ENCODE results near the gene TMCC3.
"Not testable (repeated sequence)": the region's sequence is repeated elsewhere in the genome, so short reads cannot be mapped to it uniquely, and the experiment has no call there.

TMCC3 gene

DNA sequence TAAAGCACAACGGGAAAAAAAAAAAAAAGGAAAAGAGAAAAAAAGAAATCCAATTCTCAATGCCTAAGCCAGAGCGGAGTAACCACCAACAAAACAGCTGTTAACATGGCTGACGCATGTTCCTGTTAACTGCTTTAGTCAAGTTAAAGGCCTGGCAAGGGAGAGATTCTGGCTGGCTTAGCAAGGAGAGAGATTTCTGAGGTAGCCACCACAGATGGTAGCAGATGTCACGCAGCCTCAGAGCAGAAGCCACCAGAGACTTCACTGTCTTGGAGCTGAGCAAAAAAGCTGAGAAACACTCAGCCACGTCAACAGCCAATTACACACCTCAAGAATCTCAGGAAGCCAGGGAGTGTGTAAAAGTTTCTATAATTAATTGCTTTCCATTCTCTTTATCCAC, 87.1 kb downstream of the TMCC3 start:
- Mint-ChIP-seq H3K27me3 (peaks cover 24% of the 10 kb centered on the region), H3K4me1 (no peaks in the 10 kb centered on the region), H3K27ac (ENCODE audit: low read depth) (no peak overlapping the region), H3K9me3 (no peaks in the 10 kb centered on the region), H3K36me3 (ENCODE audit: insufficient read depth) (no peaks in the 10 kb centered on the region), H3K4me3 (no peak overlapping the region)
- no peak for DNase-seq (ENCODE audit: low spot score in 2 of 2)
- no peak for ATAC-seq (replicated peaks; ENCODE audit: extremely low read depth, poor library complexity, severe bottlenecking)

DNA sequence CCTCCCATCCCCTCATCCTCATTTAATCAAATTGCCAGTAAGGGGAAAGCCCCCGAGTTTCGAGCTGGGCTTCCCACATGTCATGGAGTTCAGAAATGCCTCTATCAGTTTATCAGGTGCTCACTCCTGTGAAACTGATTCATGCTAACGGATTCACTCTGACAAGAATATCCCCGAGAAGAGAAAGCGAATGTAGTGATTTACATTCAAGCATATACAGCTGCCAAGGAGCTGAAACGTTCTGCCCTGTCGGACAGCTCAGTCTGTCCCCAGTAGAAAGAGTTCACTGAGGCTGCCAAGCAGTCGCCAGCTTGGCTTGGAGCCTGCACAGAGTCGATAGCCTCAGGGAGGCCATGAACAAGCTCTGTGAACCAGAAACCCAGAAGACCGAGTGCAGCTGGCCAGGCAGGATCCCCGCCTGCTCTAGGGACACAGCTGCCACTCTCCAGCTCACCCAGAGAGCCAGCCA, 88.4 kb downstream of the TMCC3 start:
- H3K9me3 Mint-ChIP-seq: no peaks in the 10 kb centered on the region
- H3K4me1 Mint-ChIP-seq: no peaks in the 10 kb centered on the region

DNA sequence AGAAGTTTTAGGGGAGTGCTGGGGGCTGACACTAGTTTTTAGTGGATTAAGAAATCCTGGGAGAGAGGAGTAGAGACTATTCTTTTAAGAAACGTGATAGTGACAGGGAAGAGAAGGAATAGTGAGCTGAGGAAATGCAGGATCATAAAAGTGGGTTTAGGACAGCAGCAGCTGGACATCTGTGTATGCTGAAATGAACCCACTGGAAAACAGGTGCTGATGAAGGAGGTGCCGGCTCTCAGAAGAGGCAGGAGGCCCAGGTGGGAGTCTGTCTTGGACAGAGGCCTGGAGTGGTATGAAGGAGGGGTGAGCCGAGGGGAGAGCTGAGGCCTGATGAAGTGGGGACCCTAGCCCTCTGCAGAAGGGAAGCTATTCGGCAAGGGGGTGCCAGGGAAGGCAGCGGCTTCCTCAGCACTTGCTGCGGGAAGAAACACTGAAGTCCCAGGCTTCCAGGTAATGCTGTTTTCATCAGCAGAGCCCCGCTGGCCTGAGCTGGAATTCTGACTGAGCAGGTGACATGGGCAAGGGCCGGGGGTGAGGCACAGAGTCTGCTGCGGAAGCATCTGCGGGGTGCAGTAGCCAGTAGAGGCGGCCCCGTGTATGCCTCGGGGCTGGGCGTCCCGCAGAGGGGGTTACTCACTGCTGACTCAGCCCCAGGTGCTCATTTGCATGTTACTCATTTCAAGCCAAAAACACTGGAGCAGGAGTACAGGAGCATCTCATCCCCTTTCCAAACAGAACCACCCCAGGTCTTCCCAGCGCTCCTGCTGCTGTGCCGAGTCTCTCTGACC, 89.7 kb downstream of the TMCC3 start:
- H3K27ac Mint-ChIP-seq (ENCODE audit: low read depth): no peak overlapping the region
- no peaks in the 10 kb centered on the region for H3K9me3 Mint-ChIP-seq
- H3K4me1 Mint-ChIP-seq: no peaks in the 10 kb centered on the region
- DNase-seq (ENCODE audit: low spot score in 2 of 2) (no peak), ATAC-seq (replicated peaks; ENCODE audit: extremely low read depth, poor library complexity, severe bottlenecking) (no peak)
- H3K27me3 Mint-ChIP-seq: peaks cover 24% of the 10 kb centered on the region
- H3K36me3 Mint-ChIP-seq (ENCODE audit: insufficient read depth): no peaks in the 10 kb centered on the region
- H3K4me3 Mint-ChIP-seq: no peak overlapping the region

More for the DNA sequence above, 88.4 kb downstream of the TMCC3 start:
- DNase-seq (ENCODE audit: low spot score in 2 of 2) (no peak), ATAC-seq (replicated peaks; ENCODE audit: extremely low read depth, poor library complexity, severe bottlenecking) (no peak)
- H3K36me3 Mint-ChIP-seq (ENCODE audit: insufficient read depth): no peaks in the 10 kb centered on the region
- peaks cover 24% of the 10 kb centered on the region for H3K27me3 Mint-ChIP-seq
- no peak overlapping the region for H3K4me3 Mint-ChIP-seq
- no peak overlapping the region for H3K27ac Mint-ChIP-seq (ENCODE audit: low read depth)

- DNase-seq (ENCODE audit: low spot score in 2 of 2): no peak
- Mint-ChIP-seq H3K27ac (ENCODE audit: low read depth) (no peak overlapping the region), H3K36me3 (ENCODE audit: insufficient read depth) (no peaks in the 10 kb centered on the region), H3K27me3 (peaks cover 24% of the 10 kb centered on the region), H3K9me3 (no peaks in the 10 kb centered on the region), H3K4me1 (no peaks in the 10 kb centered on the region), H3K4me3 (no peak overlapping the region)
- ATAC-seq (replicated peaks; ENCODE audit: extremely low read depth, poor library complexity, severe bottlenecking): no peak
Observed at GRCh38 chr12:94558612-94559011, 91.7 kb downstream of the TMCC3 start.

DNA sequence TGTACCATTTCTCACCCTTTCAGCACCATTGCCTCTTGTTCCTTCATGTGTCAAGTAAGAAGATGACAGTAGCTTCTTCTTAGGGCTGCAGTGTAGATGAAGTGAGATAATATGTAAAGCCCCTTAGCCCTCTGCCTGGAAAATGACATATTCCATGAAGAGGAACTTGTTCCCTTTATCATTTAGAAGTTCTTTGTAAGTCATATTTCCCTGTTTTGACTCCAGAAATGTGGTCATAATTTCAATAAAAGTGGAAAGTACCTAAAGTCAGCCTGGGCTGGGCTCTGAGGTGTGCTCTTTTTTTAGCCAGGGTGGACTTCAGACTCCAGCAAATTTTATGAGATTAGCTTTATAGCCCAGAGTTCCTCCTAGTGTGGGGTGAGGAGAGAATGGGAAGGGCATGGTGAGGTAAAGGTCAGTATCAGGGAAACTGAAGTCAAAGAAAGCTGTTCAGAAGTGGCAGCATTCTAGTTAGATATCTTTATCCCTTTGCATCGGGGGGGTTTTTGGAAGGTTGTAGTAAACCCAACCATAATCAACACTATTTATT, 92.5 kb downstream of the TMCC3 start:
- ATAC-seq (replicated peaks; ENCODE audit: extremely low read depth, poor library complexity, severe bottlenecking) (no peak), DNase-seq (ENCODE audit: low spot score in 2 of 2) (no peak)
- H3K9me3 Mint-ChIP-seq: no peaks in the 10 kb centered on the region
- no peaks in the 10 kb centered on the region for H3K36me3 Mint-ChIP-seq (ENCODE audit: insufficient read depth)
- H3K27me3 Mint-ChIP-seq: peaks cover 24% of the 10 kb centered on the region
- no peaks in the 10 kb centered on the region for H3K4me1 Mint-ChIP-seq
- no peak overlapping the region for H3K4me3 Mint-ChIP-seq
- no peak overlapping the region for H3K27ac Mint-ChIP-seq (ENCODE audit: low read depth)

DNA sequence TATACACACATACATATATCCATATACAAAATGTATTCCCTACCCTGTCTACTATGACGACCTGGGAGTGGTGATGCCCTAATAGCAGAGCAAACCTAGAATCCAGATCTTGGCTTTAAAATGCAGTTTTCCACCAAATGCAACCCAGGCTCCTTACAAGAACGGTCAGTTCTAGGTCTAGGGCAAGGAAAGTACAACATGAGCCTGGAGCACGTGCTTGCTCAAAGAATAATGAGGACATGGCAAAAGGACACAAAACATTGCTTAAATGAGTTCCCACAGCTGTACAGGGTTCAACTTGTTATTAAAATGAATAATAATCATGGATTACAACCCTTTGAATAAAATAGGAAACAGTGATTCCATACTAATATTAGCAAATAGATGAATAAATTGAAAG, 94.7 kb downstream of the TMCC3 start:
- Mint-ChIP-seq H3K27ac (ENCODE audit: low read depth) (no peak overlapping the region), H3K4me1 (no peaks in the 10 kb centered on the region), H3K4me3 (no peak overlapping the region), H3K36me3 (ENCODE audit: insufficient read depth) (no peaks in the 10 kb centered on the region), H3K9me3 (no peaks in the 10 kb centered on the region), H3K27me3 (peaks cover 21% of the 10 kb centered on the region)
- no peak for DNase-seq (ENCODE audit: low spot score in 2 of 2)
- ATAC-seq (replicated peaks; ENCODE audit: extremely low read depth, poor library complexity, severe bottlenecking): no peak

GRCh38 chr12:94553875-94554274, 96.5 kb downstream of the TMCC3 start:
- ATAC-seq (replicated peaks; ENCODE audit: extremely low read depth, poor library complexity, severe bottlenecking): no peak
- Mint-ChIP-seq H3K36me3 (ENCODE audit: insufficient read depth) (no peaks in the 10 kb centered on the region), H3K27ac (ENCODE audit: low read depth) (no peak overlapping the region), H3K9me3 (no peaks in the 10 kb centered on the region), H3K4me1 (no peaks in the 10 kb centered on the region), H3K4me3 (no peak overlapping the region), H3K27me3 (peaks cover 3% of the 10 kb centered on the region)
- DNase-seq (ENCODE audit: low spot score in 2 of 2): no peak

- Mint-ChIP-seq H3K27me3 (no peaks in the 10 kb centered on the region), H3K4me3 (no peak overlapping the region), H3K36me3 (ENCODE audit: insufficient read depth) (no peaks in the 10 kb centered on the region), H3K4me1 (no peaks in the 10 kb centered on the region), H3K9me3 (peaks cover 4% of the 10 kb centered on the region), H3K27ac (ENCODE audit: low read depth) (no peak overlapping the region)
- ATAC-seq (replicated peaks; ENCODE audit: extremely low read depth, poor library complexity, severe bottlenecking) (no peak), DNase-seq (ENCODE audit: low spot score in 2 of 2) (no peak)
Observed at GRCh38 chr12:94553130-94553519, 97.2 kb downstream of the TMCC3 start.

DNA sequence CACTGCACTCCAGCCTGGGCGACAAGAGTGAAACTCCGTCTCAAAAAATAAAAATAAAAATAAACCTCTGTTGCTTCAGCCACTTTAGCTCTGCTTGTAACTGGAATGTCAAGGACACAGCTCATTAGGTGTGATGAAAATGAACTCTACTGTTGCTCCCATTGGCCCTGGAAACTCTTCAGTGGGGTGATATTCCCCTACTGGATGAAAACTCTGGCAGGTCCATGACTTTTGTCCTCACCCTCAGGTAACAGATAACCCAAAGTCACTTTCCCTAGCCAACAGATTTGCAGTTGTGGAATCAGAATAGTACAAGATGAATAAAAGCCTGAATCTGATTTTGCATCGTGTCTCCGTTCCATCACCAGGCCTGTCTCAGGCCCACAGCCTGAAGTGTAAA, 98.5 kb downstream of the TMCC3 start:
- no peak overlapping the region for H3K27ac Mint-ChIP-seq (ENCODE audit: low read depth)
- no peaks in the 10 kb centered on the region for H3K36me3 Mint-ChIP-seq (ENCODE audit: insufficient read depth)
- no peaks in the 10 kb centered on the region for H3K27me3 Mint-ChIP-seq
- H3K4me3 Mint-ChIP-seq: no peak overlapping the region
- no peak for ATAC-seq (replicated peaks; ENCODE audit: extremely low read depth, poor library complexity, severe bottlenecking)
- DNase-seq (ENCODE audit: low spot score in 2 of 2): no peak
- peaks cover 14% of the 10 kb centered on the region for H3K9me3 Mint-ChIP-seq
- H3K4me1 Mint-ChIP-seq: no peaks in the 10 kb centered on the region

DNA sequence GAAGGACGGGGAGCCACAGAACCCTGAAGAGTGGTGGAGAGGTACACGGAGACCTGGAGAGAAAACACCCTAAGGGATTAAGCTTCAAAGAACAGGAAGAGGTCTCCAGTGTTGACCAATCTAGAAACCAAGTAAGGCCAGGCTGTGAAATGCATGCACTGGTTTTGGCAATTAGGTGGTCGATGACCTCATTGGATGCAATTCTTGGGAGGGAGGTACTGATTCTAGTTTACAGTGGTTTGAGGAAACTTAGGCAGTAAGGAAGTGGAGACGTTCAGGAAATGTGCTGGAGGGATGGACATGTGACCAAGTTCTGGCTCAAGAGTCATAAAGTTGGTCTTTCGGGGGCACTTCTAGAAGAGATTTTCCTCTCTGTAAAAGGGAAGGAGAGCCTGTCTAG, 99.4 kb downstream of the TMCC3 start:
- no peak for ATAC-seq (replicated peaks; ENCODE audit: extremely low read depth, poor library complexity, severe bottlenecking)
- no peaks in the 10 kb centered on the region for H3K4me1 Mint-ChIP-seq
- DNase-seq (ENCODE audit: low spot score in 2 of 2): no peak

DNA sequence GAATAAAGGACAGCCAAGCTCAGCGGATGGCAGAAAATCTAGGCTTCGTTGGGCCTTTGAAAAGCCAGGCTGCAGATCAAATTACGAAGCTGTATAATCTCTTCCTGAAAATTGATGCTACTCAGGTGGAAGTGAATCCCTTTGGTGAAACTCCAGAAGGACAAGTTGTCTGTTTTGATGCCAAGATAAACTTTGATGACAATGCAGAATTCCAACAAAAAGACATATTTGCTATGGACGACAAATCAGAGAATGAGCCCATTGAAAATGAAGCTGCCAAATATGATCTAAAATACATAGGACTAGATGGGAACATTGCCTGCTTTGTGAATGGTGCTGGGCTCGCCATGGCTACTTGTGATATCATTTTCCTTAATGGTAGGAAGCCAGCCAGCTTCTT, 101.5 kb downstream of the TMCC3 start:
- not testable (repeated sequence) for ATAC-seq (replicated peaks; ENCODE audit: extremely low read depth, poor library complexity, severe bottlenecking); H3K4me1 Mint-ChIP-seq; H3K27me3 Mint-ChIP-seq; H3K4me3 Mint-ChIP-seq; H3K36me3 Mint-ChIP-seq (ENCODE audit: insufficient read depth); H3K27ac Mint-ChIP-seq (ENCODE audit: low read depth); DNase-seq (ENCODE audit: low spot score in 2 of 2)
- H3K9me3 Mint-ChIP-seq: peaks cover 20% of the 10 kb centered on the region

More for the DNA sequence above, 99.4 kb downstream of the TMCC3 start:
- Mint-ChIP-seq H3K27me3 (no peaks in the 10 kb centered on the region), H3K4me3 (no peak overlapping the region), H3K9me3 (peaks cover 14% of the 10 kb centered on the region), H3K27ac (ENCODE audit: low read depth) (no peak overlapping the region), H3K36me3 (ENCODE audit: insufficient read depth) (no peaks in the 10 kb centered on the region)

GRCh38 chr12:94545935-94546771, 104.2 kb downstream of the TMCC3 start:
- Mint-ChIP-seq H3K27ac (ENCODE audit: low read depth) (no peak overlapping the region), H3K4me3 (no peak overlapping the region), H3K9me3 (peaks cover 20% of the 10 kb centered on the region), H3K4me1 (no peaks in the 10 kb centered on the region), H3K27me3 (no peaks in the 10 kb centered on the region), H3K36me3 (ENCODE audit: insufficient read depth) (peaks cover 1% of the 10 kb centered on the region)
- ATAC-seq (replicated peaks; ENCODE audit: extremely low read depth, poor library complexity, severe bottlenecking) (peak; percentile 40), DNase-seq (ENCODE audit: low spot score in 2 of 2) (no peak)

Data from central memory CD8-positive, alpha-beta T cell (primary cell).